ENCODE results near the gene THADA.

The THADA gene

GRCh38 chr2:43363120-43363519, 232.7 kb downstream of the THADA start:
- no peak for TF ChIP-seq EZH2 (IDR thresholded peaks at IDR 0.05; ENCODE audit: borderline replicate concordance, low read depth, low read length, severe bottlenecking)
- Histone ChIP-seq H4K20me1 (ENCODE audit: insufficient read depth, low read length) (no peaks in the 10 kb centered on the region), H2AFZ (ENCODE audit: low read depth, low read length) (no peak overlapping the region), H3K27ac (ENCODE audit: low read length) (no peak overlapping the region), H3K4me1 (ENCODE audit: insufficient read depth, low read length) (no peaks in the 10 kb centered on the region), H3K9me3 (ENCODE audit: insufficient read depth, low read length, severe bottlenecking) (no peaks in the 10 kb centered on the region), H3K36me3 (ENCODE audit: insufficient read depth, low read length) (no peaks in the 10 kb centered on the region), H3K79me2 (ENCODE audit: insufficient read depth, low read length) (no peaks in the 10 kb centered on the region), H3K4me2 (ENCODE audit: insufficient read depth, low read length) (no peak overlapping the region), H3K9ac (ENCODE audit: low read depth, low read length) (no peak overlapping the region), H3K4me3 (ENCODE audit: low read depth in 1 of 2, low read length in 2 of 2) (no peak overlapping the region), H3K27me3 (ENCODE audit: insufficient read depth, low read length, poor library complexity) (no peaks in the 10 kb centered on the region)
- ATAC-seq (ENCODE audit: insufficient read depth, low read depth) (no peak), DNase-seq (no peak)

GRCh38 chr2:43361286-43361685, 234.6 kb downstream of the THADA start:
- TF ChIP-seq CTCF (IDR thresholded peaks at IDR 0.05; ENCODE audit: borderline replicate concordance, extremely low read depth, low read length, poor library complexity, severe bottlenecking) (no peak), EZH2 (IDR thresholded peaks at IDR 0.05; ENCODE audit: borderline replicate concordance, low read depth, low read length, severe bottlenecking) (no peak)
- no peaks in the 10 kb centered on the region for H3K4me1 ChIP-seq (ENCODE audit: insufficient read depth, low read length)
- H2AFZ ChIP-seq (ENCODE audit: low read depth, low read length) = no peak overlapping the region
- H4K20me1 ChIP-seq (ENCODE audit: insufficient read depth, low read length) = no peaks in the 10 kb centered on the region
- DNase-seq (no peak), ATAC-seq (ENCODE audit: insufficient read depth, low read depth) (no peak)
- H3K4me3 ChIP-seq (ENCODE audit: low read depth in 1 of 2, low read length in 2 of 2) = no peak overlapping the region
- H3K79me2 ChIP-seq (ENCODE audit: insufficient read depth, low read length) = no peaks in the 10 kb centered on the region
- H3K9me3 ChIP-seq (ENCODE audit: insufficient read depth, low read length, severe bottlenecking) = no peaks in the 10 kb centered on the region
- H3K4me2 ChIP-seq (ENCODE audit: insufficient read depth, low read length) = no peak overlapping the region
- H3K27ac ChIP-seq (ENCODE audit: low read length) = no peak overlapping the region
- no peak overlapping the region for H3K9ac ChIP-seq (ENCODE audit: low read depth, low read length)
- no peaks in the 10 kb centered on the region for H3K27me3 ChIP-seq (ENCODE audit: insufficient read depth, low read length, poor library complexity)
- H3K36me3 ChIP-seq (ENCODE audit: insufficient read depth, low read length) = no peaks in the 10 kb centered on the region

DNA sequence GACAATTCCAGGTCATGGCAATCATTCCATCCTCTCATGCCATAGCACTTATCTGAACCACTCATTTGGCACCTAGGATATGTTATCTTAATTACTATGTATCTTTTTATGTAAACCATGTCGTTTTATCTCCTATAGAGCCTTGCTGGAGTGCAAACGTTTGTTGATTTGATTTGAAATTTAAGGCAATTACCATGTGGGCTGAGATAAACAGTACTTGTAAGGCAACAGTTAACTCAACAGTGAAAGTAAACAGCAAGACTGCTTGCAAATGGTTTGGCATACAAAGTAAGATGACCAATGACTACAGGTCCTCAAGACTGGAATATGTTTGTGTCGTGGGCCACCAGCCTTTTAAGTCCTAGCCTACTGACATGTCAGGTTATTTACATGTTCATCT, 235.7 kb downstream of the THADA start:
- H3K27me3 ChIP-seq (ENCODE audit: insufficient read depth, low read length, poor library complexity) = no peaks in the 10 kb centered on the region
- H3K9me3 ChIP-seq (ENCODE audit: insufficient read depth, low read length, severe bottlenecking) = no peaks in the 10 kb centered on the region
- no peaks in the 10 kb centered on the region for H3K36me3 ChIP-seq (ENCODE audit: insufficient read depth, low read length)
- no peaks in the 10 kb centered on the region for H3K4me1 ChIP-seq (ENCODE audit: insufficient read depth, low read length)
- no peaks in the 10 kb centered on the region for H4K20me1 ChIP-seq (ENCODE audit: insufficient read depth, low read length)
- no peak overlapping the region for H3K4me2 ChIP-seq (ENCODE audit: insufficient read depth, low read length)
- no peak for ATAC-seq (ENCODE audit: insufficient read depth, low read depth)
- H3K79me2 ChIP-seq (ENCODE audit: insufficient read depth, low read length) = no peaks in the 10 kb centered on the region
- H3K9ac ChIP-seq (ENCODE audit: low read depth, low read length) = no peak overlapping the region
- DNase-seq = no peak
- TF ChIP-seq EZH2 (IDR thresholded peaks at IDR 0.05; ENCODE audit: borderline replicate concordance, low read depth, low read length, severe bottlenecking) (no peak), CTCF (IDR thresholded peaks at IDR 0.05; ENCODE audit: borderline replicate concordance, extremely low read depth, low read length, poor library complexity, severe bottlenecking) (no peak)
- H3K4me3 ChIP-seq (ENCODE audit: low read depth in 1 of 2, low read length in 2 of 2) = no peak overlapping the region
- H2AFZ ChIP-seq (ENCODE audit: low read depth, low read length) = no peak overlapping the region
- H3K27ac ChIP-seq (ENCODE audit: low read length) = no peak overlapping the region

GRCh38 chr2:43358410-43359201, 237.2 kb downstream of the THADA start:
- H3K4me2 ChIP-seq (ENCODE audit: insufficient read depth, low read length) = no peak overlapping the region
- H3K79me2 ChIP-seq (ENCODE audit: insufficient read depth, low read length) = no peaks in the 10 kb centered on the region
- H3K36me3 ChIP-seq (ENCODE audit: insufficient read depth, low read length) = no peaks in the 10 kb centered on the region
- no peak for TF ChIP-seq EZH2 (IDR thresholded peaks at IDR 0.05; ENCODE audit: borderline replicate concordance, low read depth, low read length, severe bottlenecking)
- no peak for TF ChIP-seq CTCF (IDR thresholded peaks at IDR 0.05; ENCODE audit: borderline replicate concordance, extremely low read depth, low read length, poor library complexity, severe bottlenecking)
- H3K4me3 ChIP-seq (ENCODE audit: low read depth in 1 of 2, low read length in 2 of 2) = no peak overlapping the region
- H3K9ac ChIP-seq (ENCODE audit: low read depth, low read length) = no peak overlapping the region
- no peak overlapping the region for H2AFZ ChIP-seq (ENCODE audit: low read depth, low read length)
- ATAC-seq (ENCODE audit: insufficient read depth, low read depth) = no peak
- H4K20me1 ChIP-seq (ENCODE audit: insufficient read depth, low read length) = no peaks in the 10 kb centered on the region
- H3K27me3 ChIP-seq (ENCODE audit: insufficient read depth, low read length, poor library complexity) = no peaks in the 10 kb centered on the region
- no peaks in the 10 kb centered on the region for H3K9me3 ChIP-seq (ENCODE audit: insufficient read depth, low read length, severe bottlenecking)
- no peak for DNase-seq
- H3K4me1 ChIP-seq (ENCODE audit: insufficient read depth, low read length) = no peaks in the 10 kb centered on the region
- no peak overlapping the region for H3K27ac ChIP-seq (ENCODE audit: low read length)
